Caco-2 (cell line): ENCODE data around the gene EXOSC5. TPM values are rescaled to one million over a fixed set of nuclear protein-coding genes. Genes with fewer than 3 reads are reported as not detected.

ENCODE experiments used
- BruUV-seq: library from RNA; stranded (reverse); fragments of 400-500 nt; replicated peaks from 2 replicates; lab custom pipeline; 2021; lab: Mats Ljungman, UMichigan
- CTCF ChIA-PET: fragments of 300-600 bp; sonication (Branson Sonifier 250); formaldehyde crosslinking; loops from one replicate; lab custom pipeline; 2022; ENCODE audit warnings: antibody characterized with exemption; lab: Charles Lee
- POLR2A ChIA-PET: fragments of 300-600 bp; sonication (Branson Sonifier 250); formaldehyde crosslinking; loops from one replicate; lab custom pipeline; 2022; ENCODE audit warnings: antibody characterized with exemption; lab: Charles Lee
- DNase-seq, 2 experiments: peaks; one replicate each; pipeline versions ENCODE4 v3.0.0 to v3.0.0-alpha.2; 2020 to 2022
- H3K27me3 ChIP-seq: replicated peaks from 2 replicates; pipeline ENCODE4 v1.6.0; 2011; ENCODE audit warnings: low read length; ENCODE audit not compliant: control insufficient read depth, insufficient read depth
- H3K36me3 ChIP-seq: 2 replicates; pipeline ENCODE4 v1.5.1; 2011; ENCODE audit warnings: low read length; ENCODE audit not compliant: control insufficient read depth, insufficient read depth
- H3K4me1 ChIP-seq: fragments of 250-450 bp; sonication (Bioruptor Pico); 2 replicates; pipeline ENCODE4 v1.5.1; 2020; ENCODE audit warnings: mild to moderate bottlenecking
- H3K4me3 ChIP-seq: 2 replicates; pipeline ENCODE4 v1.5.1; 2011; ENCODE audit warnings: low read depth, mild to moderate bottlenecking, control low read depth, low read length
- H3K9me3 ChIP-seq: fragments of 250-450 bp; sonication (Bioruptor Pico); 2 replicates; pipeline ENCODE4 v1.5.1; 2020; ENCODE audit warnings: mild to moderate bottlenecking, moderate library complexity
- H3K27ac Mint-ChIP-seq: one replicate; pipeline ENCODE4 v1.8.0; 2022; ENCODE audit warnings: mixed read lengths; ENCODE audit not compliant: unreplicated experiment
- H3K27me3 Mint-ChIP-seq: one replicate; pipeline ENCODE4 v1.8.0; 2022; ENCODE audit warnings: mixed read lengths; ENCODE audit not compliant: insufficient read depth, unreplicated experiment
- H3K36me3 Mint-ChIP-seq: one replicate; pipeline ENCODE4 v1.8.0; 2022; ENCODE audit warnings: mild to moderate bottlenecking, mixed read lengths; ENCODE audit not compliant: insufficient read depth, unreplicated experiment
- H3K4me1 Mint-ChIP-seq: one replicate; pipeline ENCODE4 v1.8.0; 2022; ENCODE audit warnings: low read depth, mixed read lengths; ENCODE audit not compliant: unreplicated experiment
- H3K4me3 Mint-ChIP-seq: one replicate; pipeline ENCODE4 v1.8.0; 2022; ENCODE audit warnings: mild to moderate bottlenecking, moderate library complexity, mixed read lengths; ENCODE audit not compliant: unreplicated experiment
- H3K9me3 Mint-ChIP-seq: one replicate; pipeline ENCODE4 v1.8.0; 2022; ENCODE audit warnings: mixed read lengths; ENCODE audit not compliant: unreplicated experiment
- CTCF ChIP-seq, 2 experiments: fragments of 200-600 bp in 1 of 2; IDR thresholded peaks; 1 replicate in 1 of 2; 2 replicates in 1 of 2; pipeline versions ENCODE4 v1.5.1 to v1.8.0; 2011 to 2022; ENCODE audit warnings: antibody characterized with exemption in 1 of 2, control low read depth in 1 of 2, inconsistent platforms in 1 of 2, low read depth in 1 of 2, low read length in 1 of 2, mild to moderate bottlenecking in 1 of 2, moderate library complexity in 1 of 2; ENCODE audit not compliant: insufficient read depth in 1 of 2, severe bottlenecking in 1 of 2, unreplicated experiment in 1 of 2
- intact Hi-C: fragments of 100-400 bp; cut with micrococcal nuclease; formaldehyde crosslinking; loops from one replicate; pipeline ENCODE4 v1.10.0; 2022; ENCODE audit not compliant: unreplicated experiment
- total RNA-seq: library from RNA; stranded (reverse); gene quantifications from 2 replicates; pipeline ENCODE4 v1.2.3, GENCODE V29; 2022

EXOSC5 gene
- total RNA-seq, 1 experiment from 2014 or later: 36.6 TPM

- no peaks in the 10 kb centered on the region for H3K9me3 ChIP-seq
- ChIA-PET CTCF (interaction anchor here (0.7 to 3.0 kb wide), 6 partner anchors 9 to 199 kb away, joined by 3 to 31 read pairs (median 4); no protein-coding TSS in a partner anchor), POLR2A (interaction anchor here (0.6 to 1.8 kb wide), 5 partner anchors 12 to 610 kb away, joined by 5 to 34 read pairs (median 8); partner anchors contain the start of genes DMAC2, RPS19 and TGFB1)
- no peak for TF ChIP-seq CTCF (IDR thresholded peaks at IDR 0.05; ENCODE audit: insufficient read depth in 1 of 2, low read depth in 1 of 2, low read length in 1 of 2, severe bottlenecking in 1 of 2, unreplicated experiment in 1 of 2)
- H3K27me3 Mint-ChIP-seq: no peaks in the 10 kb centered on the region
- H3K9me3 Mint-ChIP-seq: no peaks in the 10 kb centered on the region
- H3K27me3 ChIP-seq: no peaks in the 10 kb centered on the region
- H3K4me3 ChIP-seq: peak overlapping the region; percentile 73
- H3K36me3 ChIP-seq: no peaks in the 10 kb centered on the region
- intact Hi-C loops: loop anchor here (1.0 to 2.0 kb wide), 2 partner anchors 33 to 74 kb away; partner anchors contain the start of genes BCKDHA, DMAC2 and EXOSC5
- no peak for DNase-seq
- BruUV-seq: no TSS peak
- peak overlapping the region; percentile 85 for H3K4me3 Mint-ChIP-seq
- peaks cover 10% of the 10 kb centered on the region for H3K4me1 ChIP-seq
- peaks cover 15% of the 10 kb centered on the region for H3K36me3 Mint-ChIP-seq
- H3K4me1 Mint-ChIP-seq: no peaks in the 10 kb centered on the region
- peak overlapping the region; percentile 93 for H3K27ac Mint-ChIP-seq
Measured at GRCh38 chr19:41364524-41365391, 32.4 kb downstream of the EXOSC5 start.

- intact Hi-C loops: loop anchor here (1.0 to 2.0 kb wide), 3 partner anchors 10 to 75 kb away; partner anchors contain the start of genes BCKDHA, DMAC2 and EXOSC5
- ChIA-PET CTCF (interaction anchor here (0.5 to 3.0 kb wide), 13 partner anchors 9 to 835 kb away, joined by 3 to 31 read pairs (median 4); partner anchors contain the start of gene ERFL), POLR2A (interaction anchor here (0.6 to 1.8 kb wide), 14 partner anchors 8 to 712 kb away, joined by 3 to 34 read pairs (median 4); partner anchors contain the start of genes DMAC2, HNRNPUL1, RPS19 and TGFB1)
- H3K36me3 Mint-ChIP-seq: peaks cover 15% of the 10 kb centered on the region
- Histone ChIP-seq H3K27me3 (no peaks in the 10 kb centered on the region), H3K9me3 (no peaks in the 10 kb centered on the region), H3K4me3 (peak within 1 kb of the TSS; percentile 73), H3K4me1 (peaks cover 10% of the 10 kb centered on the region), H3K36me3 (no peaks in the 10 kb centered on the region)
- peak; percentile 98 to 99 for DNase-seq
- no peaks in the 10 kb centered on the region for H3K4me1 Mint-ChIP-seq
- BruUV-seq: TSS peak; percentile 81
- H3K9me3 Mint-ChIP-seq: no peaks in the 10 kb centered on the region
- peak within 1 kb of the TSS; percentile 93 for H3K27ac Mint-ChIP-seq
- TF ChIP-seq CTCF (IDR thresholded peaks at IDR 0.05; ENCODE audit: insufficient read depth in 1 of 2, low read depth in 1 of 2, low read length in 1 of 2, severe bottlenecking in 1 of 2, unreplicated experiment in 1 of 2): no peak
- peak within 1 kb of the TSS; percentile 85 for H3K4me3 Mint-ChIP-seq
- no peaks in the 10 kb centered on the region for H3K27me3 Mint-ChIP-seq
Measured at GRCh38 chr19:41363753-41364523, 33.2 kb downstream of the EXOSC5 start, which contains the start of gene B9D2. TSS of gene B9D2 (minus strand) at chr19:41364149. CDS start at chr19:41363519, 630 bp downstream.
